Testis (tissue), 2 donors: ENCODE measurements around the gene TST.

Experiments used
- CTCF ChIP-seq, 3 experiments: fragments of 450-650 bp in 2 of 3; fragments of 200-600 bp in 1 of 3; sonication (generic) in 1 of 3; IDR thresholded peaks; one replicate each; pipeline ENCODE4 v1.5.1; 2016 to 2019; ENCODE audit warnings: antibody characterized with exemption in 3 of 3, mild to moderate bottlenecking in 2 of 3, moderate library complexity in 1 of 3
- POLR2A ChIP-seq: fragments of 450-650 bp; IDR thresholded peaks from one replicate; pipeline ENCODE4 v1.6.1; 2017; ENCODE audit warnings: antibody characterized with exemption, mild to moderate bottlenecking, moderate library complexity

GRCh38 chr22:37026325-37026724 is 7.1 kb upstream of the TST start:
- TF ChIP-seq CTCF (IDR thresholded peaks at IDR 0.05) (no peak), POLR2A (no peak)
